ENCODE results near the gene SLC29A2.
A peak's percentile ranks its signal among the peaks of the same experiment; 100 is the strongest.

Gene SLC29A2, protein sequence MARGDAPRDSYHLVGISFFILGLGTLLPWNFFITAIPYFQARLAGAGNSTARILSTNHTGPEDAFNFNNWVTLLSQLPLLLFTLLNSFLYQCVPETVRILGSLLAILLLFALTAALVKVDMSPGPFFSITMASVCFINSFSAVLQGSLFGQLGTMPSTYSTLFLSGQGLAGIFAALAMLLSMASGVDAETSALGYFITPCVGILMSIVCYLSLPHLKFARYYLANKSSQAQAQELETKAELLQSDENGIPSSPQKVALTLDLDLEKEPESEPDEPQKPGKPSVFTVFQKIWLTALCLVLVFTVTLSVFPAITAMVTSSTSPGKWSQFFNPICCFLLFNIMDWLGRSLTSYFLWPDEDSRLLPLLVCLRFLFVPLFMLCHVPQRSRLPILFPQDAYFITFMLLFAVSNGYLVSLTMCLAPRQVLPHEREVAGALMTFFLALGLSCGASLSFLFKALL

GRCh38 chr11:66371627-66372415, at the start of gene SLC29A2:
Gene SLC29A2 (minus strand): TSS chr11:66371760. CDS start chr11:66371591, 169 bp downstream.
- DNase-seq (ENCODE audit: low read depth): no peak

- no peak for DNase-seq (ENCODE audit: low read depth)
These were observed 49.3 kb upstream of the SLC29A2 start, which contains the start of gene NPAS4 for GRCh38 chr11:66420671-66421476. Gene NPAS4 (plus strand): TSS chr11:66421035. CDS start chr11:66421180, 145 bp downstream.

GRCh38 chr11:66419825-66420224, 48.3 kb upstream of the SLC29A2 start:
- DNase-seq (ENCODE audit: low read depth): no peak

GRCh38 chr11:66418986-66419308, 47.4 kb upstream of the SLC29A2 start:
- no peak for DNase-seq (ENCODE audit: low read depth)

DNA sequence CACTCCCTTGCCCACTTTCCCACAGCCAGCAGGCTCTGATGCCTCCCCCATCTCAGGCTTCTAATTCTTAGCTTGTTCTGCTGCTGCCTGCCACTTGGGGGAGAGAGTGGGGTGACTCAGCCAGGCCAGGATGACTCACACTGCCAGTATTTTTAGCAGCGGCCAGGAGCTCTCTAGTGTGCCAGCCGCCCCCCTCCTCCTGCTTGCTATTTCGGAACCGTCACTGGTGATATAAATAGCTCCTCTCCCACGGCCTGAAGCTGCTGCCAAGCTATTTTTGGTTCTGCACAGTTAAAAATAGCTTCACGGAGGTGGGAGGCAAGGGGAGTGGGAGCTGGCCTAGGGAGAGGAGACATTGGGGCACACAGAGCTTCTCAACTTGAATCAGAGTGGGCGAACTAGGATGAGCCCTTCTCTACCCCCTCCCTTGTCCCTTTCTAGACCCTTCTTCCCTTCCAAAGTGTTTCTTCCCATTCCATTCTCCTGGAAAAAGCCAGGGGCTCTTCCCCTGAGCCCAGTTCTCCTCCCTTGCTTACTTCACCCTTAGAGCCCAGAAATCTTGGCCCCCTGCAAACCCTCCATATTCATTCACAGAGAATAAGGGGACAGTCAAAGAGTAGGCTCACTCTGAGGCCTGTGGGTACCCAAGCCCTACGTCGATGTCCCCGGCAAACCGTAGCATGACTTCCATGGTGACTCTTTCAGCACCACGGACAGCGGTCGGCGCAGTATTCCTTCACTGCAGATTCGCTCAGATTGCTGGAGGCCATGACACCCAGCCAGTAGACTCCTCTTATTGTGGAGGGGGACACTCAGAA, 46.8 kb upstream of the SLC29A2 start:
- DNase-seq (ENCODE audit: low read depth): peak; percentile 90

GRCh38 chr11:66417000-66417399, 45.4 kb upstream of the SLC29A2 start:
- no peak for DNase-seq (ENCODE audit: low read depth)

GRCh38 chr11:66415423-66415822, 43.9 kb upstream of the SLC29A2 start:
- no peak for DNase-seq (ENCODE audit: low read depth)

DNA sequence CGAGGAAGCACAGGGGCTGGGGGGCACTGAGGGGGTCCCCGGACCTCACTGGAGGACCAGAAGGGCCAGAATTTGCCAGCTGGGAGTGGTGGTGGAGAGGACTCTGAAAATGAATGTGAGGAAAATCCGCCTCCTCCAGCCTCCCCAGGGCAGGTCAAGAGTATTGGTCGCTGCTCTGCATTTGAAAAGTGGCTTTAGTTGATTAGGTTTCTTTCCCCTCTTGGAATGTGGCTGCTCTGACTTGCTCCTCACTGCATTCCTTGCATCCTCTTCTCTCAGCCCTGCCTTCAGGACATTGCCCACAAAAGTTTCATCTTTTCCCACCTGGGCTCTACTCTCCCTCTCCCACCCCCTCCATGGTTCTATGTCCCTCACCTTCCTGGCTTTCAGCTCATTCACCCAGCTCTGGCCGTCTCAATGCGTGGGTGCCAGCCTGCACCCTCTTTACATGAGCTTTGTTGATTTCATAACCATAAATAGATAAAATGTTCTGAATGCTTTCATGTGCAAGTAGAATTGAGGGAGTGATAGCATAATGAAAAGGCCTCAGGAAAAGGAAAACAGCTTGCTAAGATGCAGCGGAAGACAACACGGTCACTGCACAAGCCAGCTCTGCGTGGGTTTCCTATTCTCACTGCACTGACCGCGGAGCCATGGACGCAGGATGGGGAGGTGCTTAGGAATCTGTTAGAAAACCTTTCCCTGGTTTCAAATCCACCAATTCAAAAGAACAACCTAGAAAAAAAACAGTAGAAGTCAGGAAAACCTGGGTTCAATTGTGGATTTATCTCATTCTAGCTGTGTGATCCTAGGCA, 42.8 kb upstream of the SLC29A2 start:
- DNase-seq (ENCODE audit: low read depth): no peak

DNA sequence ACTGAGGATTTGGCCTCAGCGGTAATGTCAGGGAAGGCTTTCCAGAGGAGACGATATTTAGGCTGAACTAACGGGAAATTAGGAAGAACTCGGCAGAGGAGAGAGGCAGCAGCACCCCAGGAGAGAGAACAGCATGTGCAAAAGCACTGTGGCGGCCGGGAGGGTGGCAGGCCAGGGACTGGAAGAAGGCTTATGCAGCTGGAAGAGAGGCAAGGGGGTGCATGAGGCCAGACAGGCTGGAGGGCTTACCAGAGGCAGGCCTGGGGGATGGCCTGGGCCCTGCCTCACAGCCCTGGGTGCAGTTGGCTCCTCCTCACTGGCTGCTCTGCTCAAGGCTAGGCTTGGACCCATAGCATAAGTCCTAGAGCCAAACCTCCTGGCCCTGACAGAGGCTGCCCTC, 41.6 kb upstream of the SLC29A2 start:
- no peak for DNase-seq (ENCODE audit: low read depth)

- DNase-seq (ENCODE audit: low read depth): no peak
These were observed 40.5 kb upstream of the SLC29A2 start for GRCh38 chr11:66412110-66412509.

GRCh38 chr11:66411323-66411722, 39.8 kb upstream of the SLC29A2 start:
- no peak for DNase-seq (ENCODE audit: low read depth)

- no peak for DNase-seq (ENCODE audit: low read depth)
These were observed 38.6 kb upstream of the SLC29A2 start for GRCh38 chr11:66410191-66410590.

DNA sequence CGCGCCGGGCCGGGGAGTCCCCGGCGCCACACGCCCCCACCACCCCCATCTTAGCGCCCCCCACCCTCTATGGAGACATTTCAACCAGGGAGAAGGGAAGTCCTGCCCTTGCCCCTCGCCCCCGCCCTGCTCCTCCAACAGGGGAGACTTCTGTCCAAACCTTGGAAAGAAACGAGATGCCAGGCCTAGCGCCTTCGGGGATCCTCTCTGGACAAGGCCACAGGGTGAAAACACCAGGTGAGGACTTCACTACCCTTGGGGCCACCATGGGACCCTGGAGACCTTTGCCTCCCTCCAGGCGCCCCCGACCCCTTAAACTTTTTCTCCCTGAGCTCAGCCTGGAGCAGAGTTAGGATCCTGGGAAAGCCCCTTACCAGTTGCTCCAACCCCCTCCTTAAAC, 37.7 kb upstream of the SLC29A2 start:
- no peak for DNase-seq (ENCODE audit: low read depth)

DNA sequence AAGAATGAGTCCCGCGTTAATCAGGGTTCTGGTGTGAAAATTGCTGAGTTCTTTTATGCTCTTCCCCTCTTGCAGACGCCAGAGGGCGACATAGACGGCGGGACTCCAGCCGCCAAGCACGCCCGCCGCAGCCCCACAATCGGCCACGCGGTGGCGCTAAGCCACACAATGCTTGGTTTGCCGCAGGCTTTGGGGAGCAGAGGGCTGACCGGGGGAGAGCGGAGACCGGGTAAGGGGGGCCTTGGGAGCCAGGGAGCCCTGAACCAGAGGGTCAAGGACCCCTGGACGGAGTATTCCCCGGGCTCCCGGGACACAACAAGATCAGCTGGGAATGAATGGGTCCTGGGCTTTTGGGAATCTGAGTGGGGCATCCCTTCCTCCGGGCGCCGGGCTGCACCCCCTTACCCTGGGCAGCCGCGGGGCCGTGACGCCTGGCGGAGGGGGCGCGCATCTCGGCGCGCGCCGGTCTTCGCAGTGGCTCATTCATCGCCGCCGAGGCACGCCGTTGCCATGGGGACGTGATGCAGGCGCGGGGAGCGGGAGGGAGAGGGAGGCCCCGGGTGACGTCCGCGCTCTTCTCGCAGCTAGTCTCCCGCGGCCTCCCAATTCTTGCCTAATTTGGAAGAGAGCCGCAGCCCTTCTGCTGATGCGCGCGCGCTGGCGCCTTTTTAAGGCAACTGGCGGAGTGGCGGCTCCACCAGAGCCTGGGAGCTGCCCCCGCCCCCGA, 37.1 kb upstream of the SLC29A2 start:
- peak; percentile 78 for DNase-seq (ENCODE audit: low read depth)

- DNase-seq (ENCODE audit: low read depth): no peak
These were observed 36.1 kb upstream of the SLC29A2 start for GRCh38 chr11:66407651-66408050.

DNA sequence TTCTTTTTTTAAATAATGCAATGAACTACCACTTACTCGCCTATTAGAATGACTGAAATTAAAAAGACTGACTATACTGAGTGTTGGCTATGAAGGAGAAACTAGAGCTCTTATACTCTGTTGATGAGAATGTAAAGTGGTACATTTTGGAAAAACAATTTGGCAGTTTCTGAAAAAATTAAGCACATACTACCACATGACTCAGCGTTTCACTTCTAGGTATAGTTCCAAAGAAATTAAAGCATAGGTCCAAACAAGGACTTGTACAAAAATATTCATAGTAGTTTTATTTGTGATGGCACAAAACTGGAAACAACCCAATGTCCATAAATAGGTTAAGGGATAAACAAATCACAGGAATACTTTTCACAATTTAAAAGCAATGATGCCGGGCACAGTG, 22.4 kb upstream of the SLC29A2 start:
- no peak for DNase-seq (ENCODE audit: low read depth)

DNA sequence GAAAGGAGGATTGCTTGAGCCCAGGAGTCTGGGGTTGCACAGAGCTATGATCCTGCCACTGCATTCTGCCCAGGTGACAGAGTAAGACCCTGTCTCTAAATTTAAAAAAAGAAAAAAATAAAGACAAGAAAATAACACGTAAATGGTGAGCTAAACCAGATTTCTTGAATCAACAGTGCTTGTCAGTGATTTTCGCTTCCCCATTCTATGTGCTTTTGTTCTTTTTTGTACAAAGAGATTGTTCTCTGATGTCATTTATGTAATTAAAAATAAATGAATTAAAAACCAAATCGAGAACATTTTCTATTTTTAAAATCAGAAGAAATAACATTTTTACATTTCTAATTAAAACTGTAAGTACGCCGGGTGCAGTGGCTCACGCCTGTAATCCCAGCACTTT, 19.8 kb upstream of the SLC29A2 start:
- DNase-seq (ENCODE audit: low read depth): no peak

DNA sequence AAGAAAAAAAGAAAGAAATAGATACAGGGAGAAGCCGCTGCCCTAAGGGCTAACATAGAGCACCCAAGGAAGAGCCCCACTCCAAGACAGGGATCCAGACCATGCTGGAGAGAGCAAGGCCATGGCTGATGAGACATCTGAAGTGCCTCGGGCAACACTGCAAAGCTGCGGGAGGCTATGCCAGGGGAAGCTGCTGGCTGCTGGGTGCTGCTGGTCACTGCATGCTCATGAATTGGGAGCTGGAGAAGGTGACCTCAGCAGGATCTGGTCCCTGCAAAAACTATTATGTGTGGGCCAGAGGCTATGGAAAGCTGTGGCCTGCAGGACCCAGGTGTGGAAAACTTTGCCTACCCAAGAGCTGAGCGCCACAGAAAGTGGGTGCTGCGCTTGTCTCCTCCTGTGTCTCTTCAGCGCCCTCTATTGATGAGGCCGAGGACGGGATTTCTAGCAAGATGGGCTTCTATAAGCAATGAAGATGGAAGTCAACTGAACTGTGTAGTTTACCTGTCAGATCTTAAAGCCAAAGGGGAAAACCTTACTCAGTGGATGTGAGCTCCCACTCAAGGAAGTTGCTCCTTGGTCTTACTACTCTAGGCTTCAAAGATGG, 17.3 kb upstream of the SLC29A2 start:
- DNase-seq (ENCODE audit: low read depth): peak; percentile 56

Measured in fibroblast of the conjunctiva (primary cell).